Liver (tissue), 9 donors: ENCODE data around the gene INHBA. TPM values are rescaled to one million over a fixed set of nuclear protein-coding genes. Genes with fewer than 3 reads are reported as not detected.

Experiments
- DNase-seq: peaks from one replicate; pipeline ENCODE4 v3.0.0-alpha.2; 2017; ENCODE audit warnings: low spot score
- H3K27ac ChIP-seq, 2 donors: one replicate each; pipeline ENCODE4 v1.7.0; 2013; ENCODE audit warnings: inconsistent platforms in 2 of 2, low read length in 2 of 2, control low read depth in 1 of 2, low read depth in 1 of 2, mild to moderate bottlenecking in 1 of 2
- H3K27me3 ChIP-seq, 4 donors: one replicate each; pipeline versions ENCODE4 v1.6.1 to v1.7.0; 2013; ENCODE audit warnings: low read length in 3 of 4, inconsistent platforms in 1 of 4, mild to moderate bottlenecking in 1 of 4, moderate library complexity in 1 of 4; ENCODE audit not compliant: control insufficient read depth in 4 of 4, insufficient read depth in 4 of 4
- H3K36me3 ChIP-seq, 4 donors: one replicate each; pipeline versions ENCODE4 v1.6.1 to v1.7.0; 2013; ENCODE audit warnings: low read length in 3 of 4, mild to moderate bottlenecking in 3 of 4, low read depth in 1 of 4, moderate library complexity in 1 of 4; ENCODE audit not compliant: control insufficient read depth in 4 of 4, insufficient read depth in 3 of 4
- H3K4me1 ChIP-seq, 4 donors: one replicate each; pipeline versions ENCODE4 v1.6.1 to v1.7.0; 2013; ENCODE audit warnings: low read length in 3 of 4, mild to moderate bottlenecking in 3 of 4, moderate library complexity in 1 of 4; ENCODE audit not compliant: control insufficient read depth in 4 of 4, insufficient read depth in 4 of 4
- H3K4me3 ChIP-seq, 3 donors: one replicate each; pipeline versions ENCODE4 v1.6.1 to v1.7.0; 2013; ENCODE audit warnings: low read length in 3 of 3, control low read depth in 1 of 3, low read depth in 1 of 3, mild to moderate bottlenecking in 1 of 3
- H3K9ac ChIP-seq, 2 donors: one replicate each; pipeline ENCODE4 v1.7.0; 2013; ENCODE audit warnings: low read length in 2 of 2, mild to moderate bottlenecking in 2 of 2, moderate library complexity in 2 of 2, control low read depth in 1 of 2, low read depth in 1 of 2
- H3K9me3 ChIP-seq, 4 donors: one replicate each; pipeline versions ENCODE4 v1.6.1 to v1.7.0; 2013; ENCODE audit warnings: low read length in 3 of 4; ENCODE audit not compliant: control insufficient read depth in 4 of 4
- ATF3 ChIP-seq: IDR thresholded peaks from 2 replicates; pipeline ENCODE4 v1.6.1; 2016; ENCODE audit warnings: antibody characterized with exemption
- CTCF ChIP-seq: fragments of 150-350 bp; IDR thresholded peaks from 2 replicates; pipeline ENCODE4 v1.5.1; 2017; ENCODE audit warnings: improper control_type of control experiment, low read depth, low read length; ENCODE audit not compliant: missing input control
- EGR1 ChIP-seq, 2 donors: IDR thresholded peaks; 2 replicates each; pipeline ENCODE4 v1.6.1; 2016 to 2018; ENCODE audit warnings: antibody characterized with exemption in 2 of 2, low read depth in 2 of 2
- FOXA1 ChIP-seq: IDR thresholded peaks from 2 replicates; pipeline ENCODE4 v1.6.1; 2016; ENCODE audit warnings: antibody characterized with exemption
- FOXA2 ChIP-seq: IDR thresholded peaks from 2 replicates; pipeline ENCODE4 v1.6.1; 2016; ENCODE audit warnings: antibody characterized with exemption
- GABPA ChIP-seq, 2 donors: IDR thresholded peaks in 1 of 2; conservative IDR thresholded peaks in 1 of 2; 2 replicates each; pipeline ENCODE4 v1.6.1; 2016; ENCODE audit warnings: antibody characterized with exemption in 2 of 2, mild to moderate bottlenecking in 1 of 2, moderate library complexity in 1 of 2
- HNF4A ChIP-seq, 2 donors: conservative IDR thresholded peaks; 2 replicates each; pipeline ENCODE4 v1.6.1; 2016; ENCODE audit warnings: antibody characterized with exemption in 2 of 2, mild to moderate bottlenecking in 2 of 2
- HNF4G ChIP-seq: IDR thresholded peaks from 2 replicates; pipeline ENCODE4 v1.6.1; 2016; ENCODE audit warnings: antibody characterized with exemption
- JUND ChIP-seq, 2 donors: IDR thresholded peaks; 2 replicates each; pipeline ENCODE4 v1.6.1; 2016; ENCODE audit warnings: antibody characterized with exemption in 2 of 2
- MAX ChIP-seq: IDR thresholded peaks from 2 replicates; pipeline ENCODE4 v1.6.1; 2016; ENCODE audit warnings: antibody characterized with exemption
- NR2F2 ChIP-seq: IDR thresholded peaks from 2 replicates; pipeline ENCODE4 v1.6.1; 2016; ENCODE audit warnings: antibody characterized with exemption
- RAD21 ChIP-seq, 2 donors: IDR thresholded peaks; 2 replicates each; pipeline ENCODE4 v1.6.1; 2016; ENCODE audit warnings: antibody characterized with exemption in 2 of 2, mild to moderate bottlenecking in 2 of 2
- RXRA ChIP-seq, 2 donors: IDR thresholded peaks; 2 replicates each; pipeline ENCODE4 v1.6.1; 2017 to 2018; ENCODE audit warnings: antibody characterized with exemption in 2 of 2, mild to moderate bottlenecking in 1 of 2
- SP1 ChIP-seq: IDR thresholded peaks from 2 replicates; pipeline ENCODE4 v1.6.1; 2018; ENCODE audit warnings: antibody characterized with exemption, mild to moderate bottlenecking
- TAF1 ChIP-seq: conservative IDR thresholded peaks from 2 replicates; pipeline ENCODE4 v1.6.1; 2016; ENCODE audit warnings: antibody characterized with exemption, mild to moderate bottlenecking
- YY1 ChIP-seq: IDR thresholded peaks from 2 replicates; pipeline ENCODE4 v1.6.1; 2016; ENCODE audit warnings: antibody characterized with exemption, mild to moderate bottlenecking
- WGBS: extraction: QIAGEN DNeasy Blood & Tissue Kit; methylation state at CpG from one replicate; pipeline ENCODE4 v1.1.7; 2013; 5-methylcytosine and 5-hydroxymethylcytosine counted together
- polyA plus RNA-seq, 2 donors: library from polyadenylated mRNA; stranded (reverse) in 1 of 2; unstranded in 1 of 2; fragments of 200-250 nt in 1 of 2; fragments of >200 nt in 1 of 2; fragmentation: Nextera tagmentation in 1 of 2; extraction: Ambion mirVana in 1 of 2; gene quantifications; one replicate each; pipeline versions ENCODE4 v1.2.1 to v1.2.3, GENCODE V29; 2013 to 2015
- total RNA-seq, 2 donors: library from RNA; depleted of rRNA; stranded (reverse); fragments of >200 nt; gene quantifications; one replicate each; pipeline ENCODE4 v1.2.3, GENCODE V29; 2014
- TF ChIP-seq, protein P1 (sequence below): IDR thresholded peaks from 2 replicates; pipeline ENCODE4 v1.6.1; 2016; ENCODE audit warnings: antibody characterized with exemption, mild to moderate bottlenecking
- TF ChIP-seq, protein P2 (sequence below): IDR thresholded peaks from 2 replicates; pipeline ENCODE4 v1.6.1; 2016; ENCODE audit warnings: antibody characterized with exemption
- donor health status: healthy.
- donor health status: healthy.
- donor health status: healthy.
- donor health status: healthy.
- donor health status: healthy.

Gene INHBA
- total and polyA plus RNA-seq, 4 donors = 0.23 to 8.9 (median 3.0) TPM

DNA sequence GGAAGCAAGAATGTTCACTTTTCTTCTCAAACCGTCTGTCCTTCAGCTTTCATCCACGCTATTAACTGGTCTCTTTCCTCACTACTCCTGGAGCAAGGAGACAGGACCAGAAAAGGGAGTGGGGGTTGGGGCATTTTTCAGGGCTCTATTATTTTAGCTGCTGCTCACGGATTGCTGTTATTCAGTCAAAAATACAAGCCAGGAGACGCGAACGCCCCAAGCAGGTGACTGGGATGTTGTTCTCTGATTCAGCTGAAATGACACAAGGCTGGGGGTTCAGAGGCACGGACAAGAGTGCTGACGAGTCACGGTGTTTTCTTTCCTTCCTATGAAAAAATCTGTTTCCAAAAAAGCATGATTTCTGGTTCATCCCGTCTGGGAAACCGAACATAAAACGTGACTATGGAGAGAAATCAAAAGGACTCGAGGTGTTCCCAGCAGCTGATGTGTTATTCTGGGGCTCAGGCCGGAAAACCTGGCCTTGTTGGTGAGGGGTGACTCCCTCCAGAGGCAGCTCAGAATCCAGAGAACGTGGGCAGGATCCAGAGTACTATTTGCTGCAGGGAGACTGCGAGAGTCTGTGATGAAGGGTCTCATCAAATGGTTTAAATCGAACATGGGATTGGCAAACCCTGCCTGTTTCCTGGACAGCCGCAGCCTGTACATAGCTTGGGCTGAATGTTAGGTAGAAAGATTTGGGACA, 3.5 kb upstream of the INHBA start:
- TF ChIP-seq HNF4A (conservative IDR thresholded peaks at IDR 0.05) = no peak
- peak in 1 of 2 donors; percentile 3 for TF ChIP-seq RXRA (IDR thresholded peaks at IDR 0.05)
- TF ChIP-seq EGR1 (IDR thresholded peaks at IDR 0.05; ENCODE audit: low read depth in 2 of 2) = no peak
- no peak for TF ChIP-seq GABPA (IDR thresholded peaks at IDR 0.05 in 1 of 2, conservative IDR thresholded peaks at IDR 0.05 in 1 of 2)
- no peak for TF ChIP-seq MAX
- TF ChIP-seq TAF1 = no peak
- no peak for TF ChIP-seq JUND (IDR thresholded peaks at IDR 0.05)
- no peak for TF ChIP-seq CTCF
- no peaks in the 10 kb centered on the region for H3K36me3 ChIP-seq
- peak overlapping the region; percentile 87 to 94 for H3K9ac ChIP-seq
- H3K27me3 ChIP-seq = no peaks in the 10 kb centered on the region
- no peaks in the 10 kb centered on the region for H3K9me3 ChIP-seq
- DNase-seq = no peak
- peak overlapping the region; percentile 68 to 80 (median 74) for H3K4me3 ChIP-seq
- 36% methylated on average over 18 of the region's 18 CpGs for WGBS
- peak overlapping the region; percentile 96 for H3K27ac ChIP-seq
- peaks cover 0 to 52% (median 23%) of the 10 kb centered on the region in 4 donors for H3K4me1 ChIP-seq

DNA sequence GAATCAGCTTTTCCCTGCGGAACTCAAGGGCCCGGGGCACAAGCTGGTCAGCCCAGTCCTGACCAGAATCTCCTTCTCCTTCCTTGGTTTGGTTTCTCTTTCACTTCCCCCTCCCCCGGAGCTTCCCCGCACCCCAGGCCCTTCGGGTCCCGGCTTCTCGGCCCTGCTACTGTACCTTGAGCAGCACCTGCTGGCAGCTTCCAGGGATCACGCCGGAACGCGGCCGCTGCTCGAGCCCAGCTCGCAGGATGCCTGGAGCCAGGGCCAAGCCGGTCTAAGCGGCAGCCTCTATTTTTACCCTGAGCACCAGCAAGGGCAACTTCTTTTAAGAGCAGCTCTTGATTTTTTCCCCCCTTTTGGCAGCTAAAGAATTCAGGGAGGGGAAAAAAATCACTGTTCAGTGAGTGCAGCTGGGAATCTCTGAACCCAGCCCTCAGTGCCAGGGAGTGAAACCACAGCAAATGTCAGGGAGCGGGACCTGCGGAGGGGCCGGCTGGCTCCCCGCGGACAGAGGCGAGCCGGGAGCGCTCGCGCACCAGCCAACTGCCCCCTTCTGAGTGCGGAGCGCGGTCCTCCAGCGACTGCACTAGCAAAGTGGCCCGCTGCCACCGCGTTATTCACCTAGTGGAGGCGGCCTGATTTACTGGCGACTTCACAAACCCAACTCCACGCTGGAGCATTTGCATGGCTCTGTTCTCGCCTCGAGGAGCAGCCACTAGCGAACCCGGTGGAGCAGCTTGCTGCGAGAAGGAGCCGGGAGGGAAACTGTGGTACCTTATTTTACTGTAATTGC, 2.4 kb upstream of the INHBA start:
- no peaks in the 10 kb centered on the region for H3K9me3 ChIP-seq
- TF ChIP-seq HNF4G (no peak), MAX (no peak), JUND (IDR thresholded peaks at IDR 0.05) (no peak), ATF3 (no peak), SP1 (peak; percentile 13), NR2F2 (no peak), CTCF (peak; percentile 69), HNF4A (conservative IDR thresholded peaks at IDR 0.05) (peak; percentile 33 to 43), RXRA (IDR thresholded peaks at IDR 0.05) (peak; percentile 29 to 46), RAD21 (IDR thresholded peaks at IDR 0.05) (peak; percentile 84 to 85), GABPA (IDR thresholded peaks at IDR 0.05 in 1 of 2, conservative IDR thresholded peaks at IDR 0.05 in 1 of 2) (no peak), TAF1 (peak; percentile 21), FOXA1 (peak; percentile 30), EGR1 (IDR thresholded peaks at IDR 0.05; ENCODE audit: low read depth in 2 of 2) (no peak), FOXA2 (no peak), YY1 (peak; percentile 17)
- TF ChIP-seq, protein P1, sequence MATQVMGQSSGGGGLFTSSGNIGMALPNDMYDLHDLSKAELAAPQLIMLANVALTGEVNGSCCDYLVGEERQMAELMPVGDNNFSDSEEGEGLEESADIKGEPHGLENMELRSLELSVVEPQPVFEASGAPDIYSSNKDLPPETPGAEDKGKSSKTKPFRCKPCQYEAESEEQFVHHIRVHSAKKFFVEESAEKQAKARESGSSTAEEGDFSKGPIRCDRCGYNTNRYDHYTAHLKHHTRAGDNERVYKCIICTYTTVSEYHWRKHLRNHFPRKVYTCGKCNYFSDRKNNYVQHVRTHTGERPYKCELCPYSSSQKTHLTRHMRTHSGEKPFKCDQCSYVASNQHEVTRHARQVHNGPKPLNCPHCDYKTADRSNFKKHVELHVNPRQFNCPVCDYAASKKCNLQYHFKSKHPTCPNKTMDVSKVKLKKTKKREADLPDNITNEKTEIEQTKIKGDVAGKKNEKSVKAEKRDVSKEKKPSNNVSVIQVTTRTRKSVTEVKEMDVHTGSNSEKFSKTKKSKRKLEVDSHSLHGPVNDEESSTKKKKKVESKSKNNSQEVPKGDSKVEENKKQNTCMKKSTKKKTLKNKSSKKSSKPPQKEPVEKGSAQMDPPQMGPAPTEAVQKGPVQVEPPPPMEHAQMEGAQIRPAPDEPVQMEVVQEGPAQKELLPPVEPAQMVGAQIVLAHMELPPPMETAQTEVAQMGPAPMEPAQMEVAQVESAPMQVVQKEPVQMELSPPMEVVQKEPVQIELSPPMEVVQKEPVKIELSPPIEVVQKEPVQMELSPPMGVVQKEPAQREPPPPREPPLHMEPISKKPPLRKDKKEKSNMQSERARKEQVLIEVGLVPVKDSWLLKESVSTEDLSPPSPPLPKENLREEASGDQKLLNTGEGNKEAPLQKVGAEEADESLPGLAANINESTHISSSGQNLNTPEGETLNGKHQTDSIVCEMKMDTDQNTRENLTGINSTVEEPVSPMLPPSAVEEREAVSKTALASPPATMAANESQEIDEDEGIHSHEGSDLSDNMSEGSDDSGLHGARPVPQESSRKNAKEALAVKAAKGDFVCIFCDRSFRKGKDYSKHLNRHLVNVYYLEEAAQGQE = peak; percentile 38
- TF ChIP-seq, protein P2, sequence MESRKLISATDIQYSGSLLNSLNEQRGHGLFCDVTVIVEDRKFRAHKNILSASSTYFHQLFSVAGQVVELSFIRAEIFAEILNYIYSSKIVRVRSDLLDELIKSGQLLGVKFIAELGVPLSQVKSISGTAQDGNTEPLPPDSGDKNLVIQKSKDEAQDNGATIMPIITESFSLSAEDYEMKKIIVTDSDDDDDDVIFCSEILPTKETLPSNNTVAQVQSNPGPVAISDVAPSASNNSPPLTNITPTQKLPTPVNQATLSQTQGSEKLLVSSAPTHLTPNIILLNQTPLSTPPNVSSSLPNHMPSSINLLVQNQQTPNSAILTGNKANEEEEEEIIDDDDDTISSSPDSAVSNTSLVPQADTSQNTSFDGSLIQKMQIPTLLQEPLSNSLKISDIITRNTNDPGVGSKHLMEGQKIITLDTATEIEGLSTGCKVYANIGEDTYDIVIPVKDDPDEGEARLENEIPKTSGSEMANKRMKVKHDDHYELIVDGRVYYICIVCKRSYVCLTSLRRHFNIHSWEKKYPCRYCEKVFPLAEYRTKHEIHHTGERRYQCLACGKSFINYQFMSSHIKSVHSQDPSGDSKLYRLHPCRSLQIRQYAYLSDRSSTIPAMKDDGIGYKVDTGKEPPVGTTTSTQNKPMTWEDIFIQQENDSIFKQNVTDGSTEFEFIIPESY = no peak
- peak overlapping the region; percentile 87 to 94 for H3K9ac ChIP-seq
- DNase-seq = peak; percentile 70
- peak overlapping the region; percentile 68 to 80 (median 75) for H3K4me3 ChIP-seq
- peaks cover 2 to 50% (median 29%) of the 10 kb centered on the region in 4 donors for H3K4me1 ChIP-seq
- H3K36me3 ChIP-seq = no peaks in the 10 kb centered on the region
- WGBS = 1% methylated on average over 42 of the region's 42 CpGs
- peak overlapping the region; percentile 96 for H3K27ac ChIP-seq
- no peaks in the 10 kb centered on the region for H3K27me3 ChIP-seq
